SH-SY5Y (cell line): ENCODE results near the gene ACTMAP.

Source experiments
- GATA2 ChIP-seq: IDR thresholded peaks from 2 replicates; pipeline ENCODE4 v1.6.1; 2011; ENCODE audit warnings: mild to moderate bottlenecking, low read depth, low read length
- GATA3 ChIP-seq: IDR thresholded peaks from 2 replicates; pipeline ENCODE4 v1.6.1; 2011; ENCODE audit warnings: low read depth, mild to moderate bottlenecking, low read length, moderate library complexity

The ACTMAP gene

GRCh38 chr19:40780582-40780981 is 30.3 kb upstream of the ACTMAP start:
- no peak for TF ChIP-seq GATA2
- TF ChIP-seq GATA3: no peak

- TF ChIP-seq GATA3 (no peak), GATA2 (no peak)
Measured at GRCh38 chr19:40778706-40779284, 28.5 kb upstream of the ACTMAP start.

GRCh38 chr19:40777937-40778705 is 27.8 kb upstream of the ACTMAP start, which contains the start of gene RAB4B:
Gene RAB4B, plus strand, starts transcription at chr19:40778247. Its CDS starts 129 bp downstream, at chr19:40778376.
- no peak for TF ChIP-seq GATA3
- no peak for TF ChIP-seq GATA2

GRCh38 chr19:40777645-40777936 is 27.3 kb upstream of the ACTMAP start:
- no peak for TF ChIP-seq GATA3
- no peak for TF ChIP-seq GATA2

GRCh38 chr19:40776932-40777644 is 26.8 kb upstream of the ACTMAP start:
- TF ChIP-seq GATA2 (no peak), GATA3 (no peak)

- TF ChIP-seq GATA3 (no peak), GATA2 (no peak)
Measured at GRCh38 chr19:40776364-40776763, 26.1 kb upstream of the ACTMAP start.

GRCh38 chr19:40775632-40776022 is 25.4 kb upstream of the ACTMAP start:
- TF ChIP-seq GATA2 (no peak), GATA3 (no peak)

GRCh38 chr19:40774916-40775631 is 24.8 kb upstream of the ACTMAP start, which contains the start of gene MIA:
Gene MIA, plus strand, starts transcription at chr19:40775521. Its CDS starts 22 bp downstream, at chr19:40775543.
- TF ChIP-seq GATA2 (no peak), GATA3 (no peak)

- TF ChIP-seq GATA2 (no peak), GATA3 (no peak)
Measured at GRCh38 chr19:40768869-40769268, 18.6 kb upstream of the ACTMAP start.

GRCh38 chr19:40763963-40764362 is 13.7 kb upstream of the ACTMAP start:
- TF ChIP-seq GATA3 (no peak), GATA2 (no peak)

- no peak for TF ChIP-seq GATA2
- no peak for TF ChIP-seq GATA3
Measured at GRCh38 chr19:40763526-40763925, 13.2 kb upstream of the ACTMAP start.

GRCh38 chr19:40762754-40763470 is 12.6 kb upstream of the ACTMAP start:
- TF ChIP-seq GATA3 (no peak), GATA2 (no peak)

- TF ChIP-seq GATA3: no peak
- no peak for TF ChIP-seq GATA2
Measured at GRCh38 chr19:40759352-40759751, 9.1 kb upstream of the ACTMAP start.
